Caco-2 (cell line): ENCODE data around the gene IFITM5. TPM values are rescaled to one million over a fixed set of nuclear protein-coding genes. Genes with fewer than 3 reads are reported as not detected.
A peak's percentile ranks its signal among the peaks of the same experiment; 100 is the strongest.
"Not testable (repeated sequence)": the region's sequence is repeated elsewhere in the genome, so short reads cannot be mapped to it uniquely, and the experiment has no call there.

Source experiments
- BruUV-seq: library from RNA; stranded (reverse); fragments of 400-500 nt; replicated peaks from 2 replicates; lab custom pipeline; 2021; lab: Mats Ljungman, UMichigan
- CTCF ChIA-PET: fragments of 300-600 bp; sonication (Branson Sonifier 250); formaldehyde crosslinking; loops from one replicate; lab custom pipeline; 2022; ENCODE audit warnings: antibody characterized with exemption; lab: Charles Lee
- POLR2A ChIA-PET: fragments of 300-600 bp; sonication (Branson Sonifier 250); formaldehyde crosslinking; loops from one replicate; lab custom pipeline; 2022; ENCODE audit warnings: antibody characterized with exemption; lab: Charles Lee
- DNase-seq, 2 experiments: peaks; one replicate each; pipeline versions ENCODE4 v3.0.0 to v3.0.0-alpha.2; 2020 to 2022
- H3K27me3 ChIP-seq: replicated peaks from 2 replicates; pipeline ENCODE4 v1.6.0; 2011; ENCODE audit warnings: low read length; ENCODE audit not compliant: control insufficient read depth, insufficient read depth
- H3K36me3 ChIP-seq: 2 replicates; pipeline ENCODE4 v1.5.1; 2011; ENCODE audit warnings: low read length; ENCODE audit not compliant: control insufficient read depth, insufficient read depth
- H3K4me1 ChIP-seq: fragments of 250-450 bp; sonication (Bioruptor Pico); 2 replicates; pipeline ENCODE4 v1.5.1; 2020; ENCODE audit warnings: mild to moderate bottlenecking
- H3K4me3 ChIP-seq: 2 replicates; pipeline ENCODE4 v1.5.1; 2011; ENCODE audit warnings: low read depth, mild to moderate bottlenecking, control low read depth, low read length
- H3K9me3 ChIP-seq: fragments of 250-450 bp; sonication (Bioruptor Pico); 2 replicates; pipeline ENCODE4 v1.5.1; 2020; ENCODE audit warnings: mild to moderate bottlenecking, moderate library complexity
- H3K27ac Mint-ChIP-seq: one replicate; pipeline ENCODE4 v1.8.0; 2022; ENCODE audit warnings: mixed read lengths; ENCODE audit not compliant: unreplicated experiment
- H3K27me3 Mint-ChIP-seq: one replicate; pipeline ENCODE4 v1.8.0; 2022; ENCODE audit warnings: mixed read lengths; ENCODE audit not compliant: insufficient read depth, unreplicated experiment
- H3K36me3 Mint-ChIP-seq: one replicate; pipeline ENCODE4 v1.8.0; 2022; ENCODE audit warnings: mild to moderate bottlenecking, mixed read lengths; ENCODE audit not compliant: insufficient read depth, unreplicated experiment
- H3K4me1 Mint-ChIP-seq: one replicate; pipeline ENCODE4 v1.8.0; 2022; ENCODE audit warnings: low read depth, mixed read lengths; ENCODE audit not compliant: unreplicated experiment
- H3K4me3 Mint-ChIP-seq: one replicate; pipeline ENCODE4 v1.8.0; 2022; ENCODE audit warnings: mild to moderate bottlenecking, moderate library complexity, mixed read lengths; ENCODE audit not compliant: unreplicated experiment
- H3K9me3 Mint-ChIP-seq: one replicate; pipeline ENCODE4 v1.8.0; 2022; ENCODE audit warnings: mixed read lengths; ENCODE audit not compliant: unreplicated experiment
- intact Hi-C: fragments of 100-400 bp; cut with micrococcal nuclease; formaldehyde crosslinking; loops from one replicate; pipeline ENCODE4 v1.10.0; 2022; ENCODE audit not compliant: unreplicated experiment
- total RNA-seq: library from RNA; stranded (reverse); gene quantifications from 2 replicates; pipeline ENCODE4 v1.2.3, GENCODE V29; 2022
- TF ChIP-seq, protein P1 (sequence below), 2 experiments: fragments of 200-600 bp in 1 of 2; IDR thresholded peaks; 1 replicate in 1 of 2; 2 replicates in 1 of 2; pipeline versions ENCODE4 v1.5.1 to v1.8.0; 2011 to 2022; ENCODE audit warnings: antibody characterized with exemption in 1 of 2, control low read depth in 1 of 2, inconsistent platforms in 1 of 2, low read depth in 1 of 2, low read length in 1 of 2, mild to moderate bottlenecking in 1 of 2, moderate library complexity in 1 of 2; ENCODE audit not compliant: insufficient read depth in 1 of 2, severe bottlenecking in 1 of 2, unreplicated experiment in 1 of 2

Gene IFITM5
- total RNA-seq, 1 experiment from 2014 or later: not detected

DNA sequence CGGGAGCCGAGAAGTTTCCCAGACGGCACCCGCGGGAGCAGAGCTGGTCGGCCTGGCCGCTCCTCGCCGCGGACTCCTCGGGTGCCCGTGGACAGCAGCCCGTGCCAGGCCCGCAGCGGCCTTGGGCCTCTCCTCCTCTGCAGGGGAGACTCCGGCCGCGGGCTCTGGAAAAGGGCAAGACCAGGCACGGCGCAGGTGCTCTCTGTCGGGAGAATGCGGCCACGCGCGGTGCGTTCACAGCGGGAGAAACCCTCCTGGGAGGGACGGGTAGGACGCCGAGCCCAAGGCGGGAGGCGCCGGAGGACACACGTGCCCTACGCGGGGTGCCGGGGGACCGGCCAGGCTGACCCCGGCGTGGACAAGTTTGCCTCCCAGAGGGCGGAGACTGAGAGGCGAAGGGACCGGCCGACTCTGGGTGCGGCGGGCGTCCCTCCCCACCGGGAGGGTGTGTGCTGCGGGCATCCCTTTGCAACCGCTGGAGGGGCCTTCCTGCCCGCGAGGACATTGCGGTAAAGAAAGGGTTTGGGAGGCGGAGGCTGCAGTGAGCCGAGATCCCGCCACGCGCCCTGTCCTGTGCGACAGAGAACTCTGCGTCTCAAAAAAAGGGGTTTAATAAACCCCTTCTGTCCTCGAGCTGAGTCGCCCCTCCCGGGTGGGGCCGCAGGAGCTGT lies 16.8 kb upstream of the IFITM5 start:
- Histone ChIP-seq H3K4me3 (no peak overlapping the region), H3K36me3 (no peaks in the 10 kb centered on the region), H3K4me1 (peaks cover 9% of the 10 kb centered on the region), H3K27me3 (no peaks in the 10 kb centered on the region), H3K9me3 (no peaks in the 10 kb centered on the region)
- H3K36me3 Mint-ChIP-seq: no peaks in the 10 kb centered on the region
- DNase-seq: no peak
- H3K27ac Mint-ChIP-seq: no peak overlapping the region
- no peak overlapping the region for H3K4me3 Mint-ChIP-seq
- TF ChIP-seq, protein P1, sequence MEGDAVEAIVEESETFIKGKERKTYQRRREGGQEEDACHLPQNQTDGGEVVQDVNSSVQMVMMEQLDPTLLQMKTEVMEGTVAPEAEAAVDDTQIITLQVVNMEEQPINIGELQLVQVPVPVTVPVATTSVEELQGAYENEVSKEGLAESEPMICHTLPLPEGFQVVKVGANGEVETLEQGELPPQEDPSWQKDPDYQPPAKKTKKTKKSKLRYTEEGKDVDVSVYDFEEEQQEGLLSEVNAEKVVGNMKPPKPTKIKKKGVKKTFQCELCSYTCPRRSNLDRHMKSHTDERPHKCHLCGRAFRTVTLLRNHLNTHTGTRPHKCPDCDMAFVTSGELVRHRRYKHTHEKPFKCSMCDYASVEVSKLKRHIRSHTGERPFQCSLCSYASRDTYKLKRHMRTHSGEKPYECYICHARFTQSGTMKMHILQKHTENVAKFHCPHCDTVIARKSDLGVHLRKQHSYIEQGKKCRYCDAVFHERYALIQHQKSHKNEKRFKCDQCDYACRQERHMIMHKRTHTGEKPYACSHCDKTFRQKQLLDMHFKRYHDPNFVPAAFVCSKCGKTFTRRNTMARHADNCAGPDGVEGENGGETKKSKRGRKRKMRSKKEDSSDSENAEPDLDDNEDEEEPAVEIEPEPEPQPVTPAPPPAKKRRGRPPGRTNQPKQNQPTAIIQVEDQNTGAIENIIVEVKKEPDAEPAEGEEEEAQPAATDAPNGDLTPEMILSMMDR (IDR thresholded peaks at IDR 0.05; ENCODE audit: insufficient read depth in 1 of 2, low read depth in 1 of 2, low read length in 1 of 2, severe bottlenecking in 1 of 2, unreplicated experiment in 1 of 2): no peak
- ChIA-PET POLR2A (no interaction called here), CTCF (interaction anchor here (3.0 kb wide), 1 partner anchor 10 kb away, joined by 15 read pairs; no protein-coding TSS in a partner anchor)
- no peaks in the 10 kb centered on the region for H3K9me3 Mint-ChIP-seq
- no peaks in the 10 kb centered on the region for H3K27me3 Mint-ChIP-seq
- H3K4me1 Mint-ChIP-seq: peaks cover 19% of the 10 kb centered on the region
- BruUV-seq: no TSS peak
- intact Hi-C loops: no loop called here

DNA sequence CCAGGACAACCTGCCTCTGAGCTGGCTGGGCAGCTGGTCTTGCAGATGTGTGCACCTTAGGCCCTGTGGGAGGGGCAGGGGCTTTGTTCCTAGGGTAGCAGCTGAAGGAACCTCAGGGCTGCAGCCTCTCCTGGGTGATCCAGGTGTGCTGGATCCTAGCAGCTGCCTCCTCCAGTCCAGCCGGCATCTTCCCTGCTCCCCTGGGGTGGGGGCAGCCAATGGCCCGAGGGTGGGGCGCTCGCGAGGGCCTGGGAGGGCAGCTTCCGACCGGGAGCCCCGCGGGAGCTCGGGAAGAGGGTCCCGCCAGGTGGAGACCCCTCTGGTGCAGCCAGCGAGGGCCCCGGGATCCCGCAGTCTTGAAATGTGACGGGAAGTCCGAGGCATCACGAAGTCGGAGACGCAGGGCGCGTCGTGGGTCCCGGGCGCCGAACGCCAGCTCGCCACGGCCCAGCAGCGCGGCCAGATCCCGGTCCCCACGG lies 16.2 kb upstream of the IFITM5 start:
- Histone ChIP-seq H3K36me3 (no peaks in the 10 kb centered on the region), H3K9me3 (no peaks in the 10 kb centered on the region), H3K4me1 (peaks cover 9% of the 10 kb centered on the region), H3K27me3 (no peaks in the 10 kb centered on the region), H3K4me3 (no peak overlapping the region)
- H3K4me3 Mint-ChIP-seq: no peak overlapping the region
- H3K27me3 Mint-ChIP-seq: no peaks in the 10 kb centered on the region
- DNase-seq: peak in 1 of 2 experiments; percentile 36
- peaks cover 17% of the 10 kb centered on the region for H3K4me1 Mint-ChIP-seq
- H3K9me3 Mint-ChIP-seq: no peaks in the 10 kb centered on the region
- H3K36me3 Mint-ChIP-seq: no peaks in the 10 kb centered on the region
- no TSS peak for BruUV-seq
- H3K27ac Mint-ChIP-seq: no peak overlapping the region
- intact Hi-C loops: no loop called here
- ChIA-PET CTCF (interaction anchor here (3.0 kb wide), 1 partner anchor 10 kb away, joined by 15 read pairs; no protein-coding TSS in a partner anchor), POLR2A (no interaction called here)
- TF ChIP-seq, protein P1 (IDR thresholded peaks at IDR 0.05; ENCODE audit: insufficient read depth in 1 of 2, low read depth in 1 of 2, low read length in 1 of 2, severe bottlenecking in 1 of 2, unreplicated experiment in 1 of 2): no peak

DNA sequence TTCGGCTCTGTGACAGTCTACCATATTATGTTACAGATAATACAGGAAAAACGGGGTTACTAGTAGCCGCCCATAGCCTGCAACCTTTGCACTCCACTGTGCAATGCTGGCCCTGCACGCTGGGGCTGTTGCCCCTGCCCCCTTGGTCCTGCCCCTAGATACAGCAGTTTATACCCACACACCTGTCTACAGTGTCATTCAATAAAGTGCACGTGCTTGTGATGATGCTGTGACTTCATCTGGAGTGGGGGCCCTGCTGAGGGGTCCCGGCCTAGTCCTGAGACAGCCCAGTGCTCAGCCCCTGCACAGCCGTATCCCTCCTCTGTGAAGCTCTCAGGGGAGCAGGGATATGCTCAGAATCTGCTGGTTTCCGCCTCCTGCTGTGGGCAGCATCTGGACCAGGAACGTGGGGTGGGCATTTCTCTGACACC lies 15.7 kb upstream of the IFITM5 start:
- Histone ChIP-seq H3K27me3 (no peaks in the 10 kb centered on the region), H3K36me3 (no peaks in the 10 kb centered on the region), H3K9me3 (no peaks in the 10 kb centered on the region), H3K4me3 (no peak overlapping the region), H3K4me1 (peaks cover 9% of the 10 kb centered on the region)
- no peaks in the 10 kb centered on the region for H3K36me3 Mint-ChIP-seq
- peaks cover 12% of the 10 kb centered on the region for H3K4me1 Mint-ChIP-seq
- H3K4me3 Mint-ChIP-seq: no peak overlapping the region
- no peaks in the 10 kb centered on the region for H3K9me3 Mint-ChIP-seq
- POLR2A ChIA-PET: no interaction called here
- H3K27ac Mint-ChIP-seq: no peak overlapping the region
- DNase-seq: no peak
- BruUV-seq: no TSS peak
- H3K27me3 Mint-ChIP-seq: no peaks in the 10 kb centered on the region
- CTCF ChIA-PET: interaction anchor here (3.0 kb wide), 1 partner anchor 9 kb away, joined by 15 read pairs; no protein-coding TSS in a partner anchor
- TF ChIP-seq, protein P1 (IDR thresholded peaks at IDR 0.05; ENCODE audit: insufficient read depth in 1 of 2, low read depth in 1 of 2, low read length in 1 of 2, severe bottlenecking in 1 of 2, unreplicated experiment in 1 of 2): no peak
- intact Hi-C loops: no loop called here

DNA sequence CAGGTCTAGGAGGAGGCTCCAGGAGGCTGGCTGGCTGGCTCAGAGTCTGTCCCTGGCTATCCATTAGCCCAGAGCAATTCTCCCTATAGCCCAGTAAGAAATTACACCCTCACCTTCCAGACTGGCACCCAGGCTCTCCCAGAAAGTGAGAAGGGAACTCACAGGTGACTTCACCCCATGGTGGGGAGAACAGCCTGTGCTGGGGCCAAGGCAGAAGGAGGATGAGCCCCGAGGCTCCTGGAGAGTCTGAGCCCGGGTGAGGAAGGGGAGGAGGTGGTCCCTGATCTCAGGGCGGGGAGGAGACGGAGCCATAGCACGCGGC lies 15.2 kb upstream of the IFITM5 start:
- H3K27me3 ChIP-seq, H3K27me3 Mint-ChIP-seq, CTCF ChIA-PET, H3K27ac Mint-ChIP-seq, H3K4me3 ChIP-seq, H3K9me3 Mint-ChIP-seq, DNase-seq, POLR2A ChIA-PET, H3K36me3 Mint-ChIP-seq, H3K9me3 ChIP-seq, H3K36me3 ChIP-seq, BruUV-seq, intact Hi-C loops: not testable (repeated sequence)
- Mint-ChIP-seq H3K4me3 (peak overlapping the region; percentile 44), H3K4me1 (peaks cover 12% of the 10 kb centered on the region)
- peaks cover 15% of the 10 kb centered on the region for H3K4me1 ChIP-seq
